ENCODE data around the gene LNX2.

LNX2 gene

GRCh38 chr13:27605610-27606200 is 14.6 kb downstream of the LNX2 start:
- no peak for DNase-seq (ENCODE audit: low spot score)

- DNase-seq (ENCODE audit: low spot score) = no peak
These were observed 15.2 kb downstream of the LNX2 start for GRCh38 chr13:27605099-27605498.

GRCh38 chr13:27601803-27602202 is 18.5 kb downstream of the LNX2 start:
- DNase-seq (ENCODE audit: low spot score) = no peak

- DNase-seq (ENCODE audit: low spot score) = no peak
These were observed 19.1 kb downstream of the LNX2 start for GRCh38 chr13:27601208-27601607.

GRCh38 chr13:27600711-27601110 is 19.6 kb downstream of the LNX2 start:
- DNase-seq (ENCODE audit: low spot score) = no peak

- peak; percentile 28 for DNase-seq (ENCODE audit: low spot score)
These were observed 20.3 kb downstream of the LNX2 start for GRCh38 chr13:27599845-27600553.

DNA sequence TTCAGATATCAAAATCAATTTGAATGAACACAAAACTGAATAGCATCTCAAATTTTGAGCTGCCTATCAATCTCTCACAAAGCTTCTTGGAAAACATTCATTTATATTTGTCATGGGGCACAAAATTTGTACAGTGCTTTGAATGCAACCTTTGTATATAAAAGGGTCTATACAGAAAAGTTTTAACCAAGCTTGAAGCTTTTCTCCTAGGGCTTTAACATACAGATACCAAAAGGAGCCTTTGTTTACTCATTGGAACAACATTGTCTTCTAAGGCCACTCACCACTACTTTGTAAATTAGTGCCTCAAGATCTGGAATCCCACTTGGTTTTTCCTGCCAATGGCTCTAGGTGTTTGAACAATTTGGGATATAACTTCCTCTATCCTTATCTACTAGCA is 21.2 kb downstream of the LNX2 start:
- DNase-seq (ENCODE audit: low spot score) = no peak

GRCh38 chr13:27595055-27595811 is 25.1 kb downstream of the LNX2 start:
- DNase-seq (ENCODE audit: low spot score) = no peak

DNA sequence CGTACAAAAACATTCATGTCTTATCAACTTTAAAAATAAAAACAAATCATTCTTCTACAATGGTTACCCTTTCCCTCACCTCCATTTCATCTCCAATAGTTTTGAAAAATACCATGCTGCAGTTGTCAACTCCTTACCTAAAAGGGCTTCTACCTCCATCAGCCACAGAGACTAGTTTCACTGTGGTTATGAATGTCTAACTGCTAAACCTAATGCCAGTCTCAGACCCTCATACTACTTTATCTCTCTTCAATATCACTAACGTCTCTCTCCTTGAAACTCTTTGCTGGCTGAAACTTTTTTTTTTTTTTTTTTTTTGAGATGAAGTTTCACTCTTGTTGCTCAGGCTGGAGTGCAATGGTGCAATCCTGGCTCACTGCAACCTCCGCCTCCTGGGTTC is 27.1 kb downstream of the LNX2 start:
- no peak for DNase-seq (ENCODE audit: low spot score)

DNA sequence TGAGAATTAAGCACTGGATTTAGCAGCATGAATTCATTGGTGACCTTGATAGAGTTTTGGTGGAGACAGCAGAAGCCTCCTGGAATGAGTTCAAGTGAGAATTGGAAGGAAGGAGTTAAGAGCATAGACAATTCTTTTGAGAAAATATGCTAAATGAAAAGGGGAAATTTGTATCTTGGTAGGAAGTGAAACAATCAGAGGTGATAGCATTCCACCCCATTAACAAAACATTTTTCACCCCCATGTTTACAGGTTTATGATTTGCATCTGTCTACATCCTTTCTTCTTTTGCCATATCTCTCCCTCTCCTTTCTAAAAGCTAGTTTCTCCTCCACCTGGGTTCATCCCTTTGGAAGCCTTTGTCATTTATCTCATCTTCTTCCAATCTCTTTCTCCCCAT is 27.5 kb downstream of the LNX2 start:
- no peak for DNase-seq (ENCODE audit: low spot score)

DNA sequence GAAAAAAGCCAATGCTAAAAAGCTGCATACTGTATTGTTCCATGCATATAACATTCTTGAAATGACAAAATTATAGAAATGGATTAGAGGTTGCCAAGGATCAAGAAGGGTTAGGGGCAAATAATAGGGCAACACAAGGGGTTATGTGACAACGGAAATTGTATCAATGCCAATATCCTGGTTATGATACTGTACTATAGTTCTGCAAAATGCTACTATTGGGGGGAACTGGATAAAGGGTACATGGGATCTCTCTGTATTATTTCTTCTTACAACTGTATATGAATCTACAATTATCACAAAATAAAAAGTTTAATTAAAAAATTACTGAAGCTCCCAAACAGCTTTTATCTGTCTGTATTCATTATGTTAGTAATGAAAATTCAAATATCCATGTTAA is 31.9 kb downstream of the LNX2 start:
- DNase-seq (ENCODE audit: low spot score) = no peak

- DNase-seq (ENCODE audit: low spot score) = no peak
These were observed 33.1 kb downstream of the LNX2 start for GRCh38 chr13:27587095-27587746.

DNA sequence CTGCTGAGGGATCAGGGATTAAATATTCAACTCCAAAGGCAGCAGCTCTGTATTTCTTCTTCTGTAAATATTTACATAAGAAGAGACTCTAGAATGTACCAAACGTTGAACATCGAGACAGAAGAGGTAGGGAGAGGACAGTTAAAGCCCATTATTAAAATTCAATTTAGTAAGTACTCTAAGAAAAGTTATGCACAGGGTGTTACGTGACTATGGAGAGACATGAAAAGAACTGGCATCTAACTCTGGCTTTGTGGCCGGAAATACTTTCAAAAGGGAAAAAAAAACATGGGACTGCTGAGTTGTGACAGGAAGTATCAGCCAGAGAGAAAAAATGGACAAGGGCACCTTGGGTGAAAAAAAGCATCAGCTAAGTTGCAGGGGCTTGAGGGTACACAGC is 36.7 kb downstream of the LNX2 start:
- DNase-seq (ENCODE audit: low spot score) = no peak

- no peak for DNase-seq (ENCODE audit: low spot score)
These were observed 42.0 kb downstream of the LNX2 start for GRCh38 chr13:27578121-27579030.

DNA sequence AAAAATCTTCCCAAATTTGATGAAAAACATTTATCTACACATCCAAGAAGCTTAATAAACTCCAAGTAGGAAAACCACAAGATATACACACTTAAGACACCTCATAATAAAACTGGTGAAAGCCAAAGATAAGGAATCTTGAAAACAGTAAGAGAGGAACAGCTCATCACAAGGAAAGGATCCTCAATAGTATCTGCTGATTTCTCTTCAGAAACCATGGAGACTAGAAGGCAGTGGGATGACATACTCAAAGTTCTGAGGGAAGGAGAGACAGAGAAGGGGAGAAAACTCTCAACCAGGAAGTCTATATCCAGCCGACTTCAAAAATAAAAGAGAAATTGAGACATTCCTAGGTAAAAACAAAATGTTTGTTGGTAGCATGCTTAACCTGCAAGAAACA is 45.7 kb downstream of the LNX2 start:
- no peak for DNase-seq (ENCODE audit: low spot score)

GRCh38 chr13:27573265-27573664 is 47.1 kb downstream of the LNX2 start:
- no peak for DNase-seq (ENCODE audit: low spot score)

DNA sequence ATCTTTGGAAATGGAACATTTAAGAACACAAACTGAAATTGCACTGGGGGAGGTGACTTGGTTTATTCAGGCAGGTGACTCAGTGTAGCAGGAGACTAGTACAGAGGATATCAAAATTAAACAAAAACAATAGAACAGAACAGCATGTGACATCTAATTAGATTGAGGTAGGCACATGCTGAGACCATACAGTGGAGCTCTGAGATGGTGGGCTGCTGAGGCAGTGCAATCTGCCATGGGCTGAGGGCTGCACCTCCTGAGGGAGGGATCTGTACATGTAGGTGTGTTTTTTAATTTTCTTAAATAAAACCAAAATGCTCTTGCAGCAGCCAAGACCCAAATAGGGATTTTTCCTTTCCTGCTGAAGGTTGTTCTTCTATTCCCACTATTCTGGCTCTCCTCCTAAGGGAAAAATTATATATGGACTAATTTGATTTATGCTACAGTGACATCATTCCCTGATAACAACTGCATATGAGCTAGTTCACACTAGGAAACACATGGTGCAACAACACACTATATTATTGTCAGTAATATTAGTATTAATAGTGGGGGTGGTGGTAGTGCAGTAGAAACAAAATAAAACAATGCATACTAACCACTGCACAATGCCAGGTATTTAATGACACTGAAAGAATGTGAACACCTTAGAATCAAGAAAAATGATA is 48.0 kb downstream of the LNX2 start:
- no peak for DNase-seq (ENCODE audit: low spot score)

GRCh38 chr13:27570906-27571305 is 49.4 kb downstream of the LNX2 start:
- DNase-seq (ENCODE audit: low spot score) = no peak

GRCh38 chr13:27569405-27569804 is 50.9 kb downstream of the LNX2 start:
- DNase-seq (ENCODE audit: low spot score) = no peak

DNA sequence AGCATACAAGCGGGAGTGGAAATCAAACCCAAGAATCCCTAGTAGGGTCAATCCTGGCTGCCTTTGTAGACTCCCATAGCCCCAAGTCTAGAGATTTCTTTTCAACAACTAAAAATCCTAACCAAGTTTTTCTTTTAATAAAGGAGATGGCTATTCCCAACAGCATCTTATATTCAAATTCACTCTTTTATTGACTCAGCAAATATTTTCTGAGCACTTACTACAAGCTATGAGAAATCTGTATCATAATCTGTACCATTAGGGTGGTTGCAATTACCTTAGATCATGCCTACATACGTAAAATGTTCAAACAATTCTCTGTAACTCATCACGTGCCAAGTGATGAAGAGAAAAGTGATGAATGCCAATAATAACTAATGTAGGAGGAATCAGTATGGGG is 54.5 kb downstream of the LNX2 start:
- no peak for DNase-seq (ENCODE audit: low spot score)

- DNase-seq (ENCODE audit: low spot score) = no peak
These were observed 57.9 kb downstream of the LNX2 start for GRCh38 chr13:27562457-27562856.

Measured in iPS-NIHi11 (cell line).